ENCODE measurements around the gene ARHGAP45. TPM values are rescaled to one million over a fixed set of nuclear protein-coding genes. Genes with fewer than 3 reads are reported as not detected.

ARHGAP45 gene
- total and polyA plus RNA-seq, 7 experiments from 2014 or later = 305 to 1,030 (median 779) TPM

GRCh38 chr19:1106841-1107660, 40.1 kb downstream of the ARHGAP45 start:
- CTCF ChIA-PET = no interaction called here
- intact Hi-C loops (cut with micrococcal nuclease) = no loop called here
- H3K4me3 ChIP-seq (ENCODE audit: low read length) = no peak overlapping the region

GRCh38 chr19:1107661-1108261, 40.8 kb downstream of the ARHGAP45 start:
- Histone ChIP-seq H3K36me3 (ENCODE audit: control insufficient read depth in 2 of 3, insufficient read depth in 3 of 3, low read length in 3 of 3) (peaks cover 0 to 63% (median 2%) of the 10 kb centered on the region in 3 experiments), H3K27me3 (ENCODE audit: control insufficient read depth in 2 of 2, insufficient read depth in 2 of 2, low read length in 2 of 2) (no peaks in the 10 kb centered on the region), H3K4me3 (ENCODE audit: low read length) (no peak overlapping the region), H3K4me1 (ENCODE audit: control insufficient read depth in 2 of 2, insufficient read depth in 2 of 2, low read length in 2 of 2) (peaks cover 6% of the 10 kb centered on the region in 2 donors), H3K9me3 (ENCODE audit: control insufficient read depth in 2 of 3, low read length in 3 of 3) (no peaks in the 10 kb centered on the region), H3K27ac (ENCODE audit: low read depth, low read length) (no peak overlapping the region)
- Mint-ChIP-seq H3K9me3 (no peaks in the 10 kb centered on the region), H3K27me3 (no peaks in the 10 kb centered on the region), H3K36me3 (peaks cover 0 to 3% (median 0%) of the 10 kb centered on the region in 5 donors), H3K4me3 (no peak overlapping the region), H3K27ac (peak overlapping the region in 1 of 9 donors; percentile 89), H3K4me1 (peaks cover 0 to 19% (median 11%) of the 10 kb centered on the region in 7 donors)
- ATAC-seq (no peak), DNase-seq (no peak)
- ChIA-PET CTCF (interaction anchor here (0.6 kb wide), 1 partner anchor 187 kb away, joined by 4 read pairs; no protein-coding TSS in a partner anchor), POLR2A (interaction anchor here (0.7 to 38.6 kb wide), 3 partner anchors 16 to 85 kb away, joined by 3 to 2022 read pairs (median 3); partner anchors contain the start of gene ARHGAP45)
- intact Hi-C loops (cut with micrococcal nuclease) = no loop called here

More at GRCh38 chr19:1106841-1107660, 40.1 kb downstream of the ARHGAP45 start:
- no peak for ATAC-seq
- no peaks in the 10 kb centered on the region for H3K9me3 ChIP-seq (ENCODE audit: control insufficient read depth in 2 of 3, low read length in 3 of 3)
- Mint-ChIP-seq H3K27me3 (no peaks in the 10 kb centered on the region), H3K36me3 (peaks cover 0 to 3% (median 0%) of the 10 kb centered on the region in 5 donors), H3K4me3 (peak overlapping the region in 5 of 10 donors; percentile 21 to 55 (median 35)), H3K27ac (peak overlapping the region in 5 of 9 donors; percentile 41 to 89 (median 66)), H3K9me3 (no peaks in the 10 kb centered on the region), H3K4me1 (peaks cover 0 to 25% (median 17%) of the 10 kb centered on the region in 7 donors)
- peaks cover 6 to 8% of the 10 kb centered on the region in 2 donors for H3K4me1 ChIP-seq (ENCODE audit: control insufficient read depth in 2 of 2, insufficient read depth in 2 of 2, low read length in 2 of 2)
- DNase-seq = no peak
- POLR2A ChIA-PET = interaction anchor here (0.7 to 38.6 kb wide), 3 partner anchors 34 to 162 kb away, joined by 3 to 2022 read pairs (median 4); partner anchors contain the start of genes ARHGAP45, CIRBP and RNU6-2
- H3K27me3 ChIP-seq (ENCODE audit: control insufficient read depth in 2 of 2, insufficient read depth in 2 of 2, low read length in 2 of 2) = no peaks in the 10 kb centered on the region
- peaks cover 0 to 57% (median 0%) of the 10 kb centered on the region in 3 experiments for H3K36me3 ChIP-seq (ENCODE audit: control insufficient read depth in 2 of 3, insufficient read depth in 3 of 3, low read length in 3 of 3)
- no peak overlapping the region for H3K27ac ChIP-seq (ENCODE audit: low read depth, low read length)

- intact Hi-C loops (cut with micrococcal nuclease) = no loop called here
- Histone ChIP-seq H3K4me1 (ENCODE audit: control insufficient read depth in 2 of 2, insufficient read depth in 2 of 2, low read length in 2 of 2) (peaks cover under 1 to 2% of the 10 kb centered on the region in 2 donors), H3K27me3 (ENCODE audit: control insufficient read depth in 2 of 2, insufficient read depth in 2 of 2, low read length in 2 of 2) (no peaks in the 10 kb centered on the region), H3K9me3 (ENCODE audit: control insufficient read depth in 2 of 3, low read length in 3 of 3) (no peaks in the 10 kb centered on the region), H3K4me3 (ENCODE audit: low read length) (no peak overlapping the region), H3K36me3 (ENCODE audit: control insufficient read depth in 2 of 3, insufficient read depth in 3 of 3, low read length in 3 of 3) (peaks cover 0 to 66% (median 4%) of the 10 kb centered on the region in 3 experiments), H3K27ac (ENCODE audit: low read depth, low read length) (no peak overlapping the region)
- Mint-ChIP-seq H3K36me3 (peaks cover 0 to 3% (median 0%) of the 10 kb centered on the region in 5 donors), H3K27ac (no peak overlapping the region), H3K9me3 (no peaks in the 10 kb centered on the region), H3K4me1 (peaks cover 0 to 12% (median 6%) of the 10 kb centered on the region in 7 donors), H3K4me3 (no peak overlapping the region), H3K27me3 (no peaks in the 10 kb centered on the region)
- DNase-seq (no peak), ATAC-seq (no peak)
- CTCF ChIA-PET = interaction anchor here (0.6 kb wide), 1 partner anchor 188 kb away, joined by 4 read pairs; no protein-coding TSS in a partner anchor
- POLR2A ChIA-PET = interaction anchor here (0.7 to 38.6 kb wide), 3 partner anchors 16 to 84 kb away, joined by 3 to 2022 read pairs (median 3); partner anchors contain the start of gene ARHGAP45
These were observed 41.5 kb downstream of the ARHGAP45 start for GRCh38 chr19:1108291-1109031.

GRCh38 chr19:1109032-1109551, 42.1 kb downstream of the ARHGAP45 start:
- no peak for DNase-seq
- H3K4me1 Mint-ChIP-seq = peaks cover 0 to 10% (median 4%) of the 10 kb centered on the region in 7 donors
- no peaks in the 10 kb centered on the region for H3K27me3 Mint-ChIP-seq
- H3K9me3 ChIP-seq (ENCODE audit: control insufficient read depth in 2 of 3, low read length in 3 of 3) = no peaks in the 10 kb centered on the region
- no peaks in the 10 kb centered on the region for H3K27me3 ChIP-seq (ENCODE audit: control insufficient read depth in 2 of 2, insufficient read depth in 2 of 2, low read length in 2 of 2)
- peaks cover 0 to 70% (median 9%) of the 10 kb centered on the region in 3 experiments for H3K36me3 ChIP-seq (ENCODE audit: control insufficient read depth in 2 of 3, insufficient read depth in 3 of 3, low read length in 3 of 3)
- H3K4me3 Mint-ChIP-seq = no peak overlapping the region
- CTCF ChIA-PET = no interaction called here
- peaks cover 0 to 8% of the 10 kb centered on the region in 2 donors for H3K4me1 ChIP-seq (ENCODE audit: control insufficient read depth in 2 of 2, insufficient read depth in 2 of 2, low read length in 2 of 2)
- H3K27ac Mint-ChIP-seq = no peak overlapping the region
- no peak overlapping the region for H3K4me3 ChIP-seq (ENCODE audit: low read length)
- intact Hi-C loops (cut with micrococcal nuclease) = no loop called here
- no peak overlapping the region for H3K27ac ChIP-seq (ENCODE audit: low read depth, low read length)
- no peaks in the 10 kb centered on the region for H3K9me3 Mint-ChIP-seq
- POLR2A ChIA-PET = interaction anchor here (38.6 kb wide), 1 partner anchor 36 kb away, joined by 2022 read pairs; the partner anchor contains the start of gene ARHGAP45
- no peak for ATAC-seq
- H3K36me3 Mint-ChIP-seq = peaks cover 0 to 3% (median 0%) of the 10 kb centered on the region in 5 donors

GRCh38 chr19:1109697-1110671, 43.0 kb downstream of the ARHGAP45 start:
- H3K36me3 ChIP-seq (ENCODE audit: control insufficient read depth in 2 of 3, insufficient read depth in 3 of 3, low read length in 3 of 3) = peaks cover 0 to 72% (median 12%) of the 10 kb centered on the region in 3 experiments
- no peaks in the 10 kb centered on the region for H3K27me3 Mint-ChIP-seq
- no peak overlapping the region for H3K4me3 ChIP-seq (ENCODE audit: low read length)
- H3K27me3 ChIP-seq (ENCODE audit: control insufficient read depth in 2 of 2, insufficient read depth in 2 of 2, low read length in 2 of 2) = no peaks in the 10 kb centered on the region
- H3K9me3 Mint-ChIP-seq = no peaks in the 10 kb centered on the region
- POLR2A ChIA-PET = interaction anchor here (38.6 kb wide), 1 partner anchor 37 kb away, joined by 2022 read pairs; the partner anchor contains the start of gene ARHGAP45
- intact Hi-C loops (cut with micrococcal nuclease) = loop anchor here (5.0 kb wide), 1 partner anchor 82 kb away; no protein-coding TSS in a partner anchor
- DNase-seq (no peak), ATAC-seq (no peak)
- CTCF ChIA-PET = no interaction called here
- peaks cover 0 to 10% (median 4%) of the 10 kb centered on the region in 7 donors for H3K4me1 Mint-ChIP-seq
- peaks cover 0 to 3% (median 0%) of the 10 kb centered on the region in 5 donors for H3K36me3 Mint-ChIP-seq
- H3K27ac ChIP-seq (ENCODE audit: low read depth, low read length) = no peak overlapping the region
- H3K27ac Mint-ChIP-seq = peak overlapping the region in 2 of 9 donors; percentile 8 to 19
- H3K4me3 Mint-ChIP-seq = no peak overlapping the region
- H3K9me3 ChIP-seq (ENCODE audit: control insufficient read depth in 2 of 3, low read length in 3 of 3) = no peaks in the 10 kb centered on the region
- H3K4me1 ChIP-seq (ENCODE audit: control insufficient read depth in 2 of 2, insufficient read depth in 2 of 2, low read length in 2 of 2) = peaks cover 0 to 8% of the 10 kb centered on the region in 2 donors

Measured in naive thymus-derived CD4-positive, alpha-beta T cell (primary cell).